H1 (cell line): Measurements from ENCODE around the gene BAHD1. TPM values are rescaled to one million over a fixed set of nuclear protein-coding genes. Genes with fewer than 3 reads are reported as not detected.

Source experiments
- BCL11A ChIP-seq, 2 experiments: IDR thresholded peaks; one replicate each; pipeline ENCODE4 v1.6.1; 2011; ENCODE audit warnings: low read depth in 2 of 2, low read length in 2 of 2, mild to moderate bottlenecking in 2 of 2
- KDM1A ChIP-seq: fragments of 200-600, 300-600 bp; sonication (generic); IDR thresholded peaks from 2 replicates; pipeline ENCODE4 v1.7.1; 2016; ENCODE audit warnings: mild to moderate bottlenecking, low read length, borderline replicate concordance
- SP2 ChIP-seq: IDR thresholded peaks from 2 replicates; pipeline ENCODE4 v1.6.1; 2012; ENCODE audit warnings: mild to moderate bottlenecking, low read length, inconsistent platforms
- polyA plus RNA-seq, 7 experiments: library from polyadenylated mRNA; depleted of rRNA in 3 of 7; stranded (reverse) in 5 of 7; unstranded in 2 of 7; fragments of >200 nt in 5 of 7; fragments of 200-250 nt in 2 of 7; gene quantifications; 1 replicate in 5 of 7; 2 replicates in 1 of 7; 4 replicates in 1 of 7; pipeline versions ENCODE4 v1.2.1 to v1.2.3, GENCODE V29; 2011 to 2013; ENCODE audit warnings: missing spikeins in 2 of 7, mixed read lengths in 2 of 7
- total RNA-seq: library from RNA; stranded (reverse); fragmentation: NEBNext Ultra II Directional; extraction: Animal tissue kit (Norgen Biotek cat#: 25700); gene quantifications from 2 replicates; pipeline ENCODE4 v1.2.1, GENCODE V29; 2021

The BAHD1 gene
- total and polyA plus RNA-seq, 2 of the 8 experiments (the other 6 are each of a cell fraction or from before 2014, with no cell fraction given) = 15.0 to 38.9 TPM

GRCh38 chr15:40413036-40413435 lies 27.7 kb upstream of the BAHD1 start (continued):
- TF ChIP-seq KDM1A (no peak), SP2 (no peak), BCL11A (IDR thresholded peaks at IDR 0.05; ENCODE audit: low read depth in 2 of 2, low read length in 2 of 2) (no peak)
